Mucosa of rectum (tissue), 2 donors: Measurements from ENCODE around the gene FLT3LG.

Source experiments
- H3K27ac ChIP-seq, 2 donors: one replicate each; pipeline ENCODE4 v1.7.0; 2013; ENCODE audit warnings: inconsistent platforms in 2 of 2, low read depth in 2 of 2, low read length in 2 of 2
- H3K27me3 ChIP-seq, 2 donors: one replicate each; pipeline ENCODE4 v1.7.0; 2013; ENCODE audit warnings: low read length in 2 of 2; ENCODE audit not compliant: control insufficient read depth in 2 of 2, insufficient read depth in 2 of 2
- H3K36me3 ChIP-seq, 2 donors: one replicate each; pipeline ENCODE4 v1.7.0; 2013; ENCODE audit warnings: low read length in 2 of 2; ENCODE audit not compliant: control insufficient read depth in 2 of 2, insufficient read depth in 2 of 2
- H3K4me1 ChIP-seq, 2 donors: one replicate each; pipeline ENCODE4 v1.7.0; 2013; ENCODE audit warnings: low read length in 2 of 2, mild to moderate bottlenecking in 1 of 2; ENCODE audit not compliant: control insufficient read depth in 2 of 2, insufficient read depth in 2 of 2
- H3K4me3 ChIP-seq, 2 donors: one replicate each; pipeline ENCODE4 v1.7.0; 2013; ENCODE audit warnings: low read length in 2 of 2
- H3K9ac ChIP-seq, 2 donors: one replicate each; pipeline ENCODE4 v1.7.0; 2013; ENCODE audit warnings: low read length in 2 of 2, low read depth in 1 of 2, mild to moderate bottlenecking in 1 of 2
- H3K9me3 ChIP-seq, 2 donors: one replicate each; pipeline ENCODE4 v1.7.0; 2013; ENCODE audit warnings: low read length in 2 of 2; ENCODE audit not compliant: control insufficient read depth in 2 of 2
- donor health status: healthy.
- donor health status: Normal muscosa, but diverticular disease.

The FLT3LG gene

DNA sequence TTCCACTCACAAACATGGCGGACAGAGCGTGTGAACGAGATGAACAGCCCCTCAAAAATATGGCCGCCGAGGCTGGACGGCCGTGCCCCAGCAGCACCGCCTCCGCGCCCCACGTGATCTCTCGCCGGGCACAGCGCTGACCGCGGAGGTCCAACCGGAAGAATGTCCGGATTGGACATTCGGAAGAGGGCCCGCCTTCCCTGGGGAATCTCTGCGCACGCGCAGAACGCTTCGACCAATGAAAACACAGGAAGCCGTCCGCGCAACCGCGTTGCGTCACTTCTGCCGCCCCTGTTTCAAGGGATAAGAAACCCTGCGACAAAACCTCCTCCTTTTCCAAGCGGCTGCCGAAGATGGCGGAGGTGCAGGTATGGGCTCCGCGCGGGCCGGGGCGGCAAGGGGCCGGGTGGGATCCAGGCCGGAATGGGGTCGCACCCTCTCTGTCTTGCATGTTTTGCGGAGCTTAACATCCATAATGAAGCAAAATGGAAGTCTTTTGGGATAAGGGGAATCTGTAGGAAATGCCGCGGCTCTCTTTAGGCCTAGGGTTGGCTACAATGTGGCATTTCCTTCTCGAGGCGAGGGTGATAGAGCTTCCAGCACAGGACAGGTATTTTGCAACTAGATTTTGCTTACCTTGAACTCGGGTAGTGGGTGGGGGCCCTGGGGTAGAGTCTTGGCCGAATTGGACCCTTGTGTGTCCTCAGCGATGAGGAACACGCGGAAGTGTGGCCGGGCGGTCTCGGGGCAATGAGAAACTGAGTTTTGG lies 13.4 kb downstream of the FLT3LG start, which contains the start of gene RPL13A:
Gene RPL13A, plus strand, starts transcription at position 332 of the 769 bp plus-strand sequence. Its CDS starts 22 bp downstream, at position 354.
- Histone ChIP-seq H3K36me3 (peaks cover 31 to 34% of the 10 kb centered on the region in 2 donors), H3K9me3 (no peaks in the 10 kb centered on the region), H3K4me1 (peaks cover 13 to 21% of the 10 kb centered on the region in 2 donors), H3K4me3 (peak within 1 kb of the TSS; percentile 96 to 98), H3K9ac (peak within 1 kb of the TSS; percentile 97 to 99), H3K27ac (peak within 1 kb of the TSS; percentile 86 to 87), H3K27me3 (no peaks in the 10 kb centered on the region)

- H3K9ac ChIP-seq: peak overlapping the region; percentile 97 to 99
- H3K4me3 ChIP-seq: peak overlapping the region; percentile 96 to 98
- H3K4me1 ChIP-seq: peaks cover 13 to 21% of the 10 kb centered on the region in 2 donors
- H3K36me3 ChIP-seq: peaks cover 36 to 39% of the 10 kb centered on the region in 2 donors
- H3K27ac ChIP-seq: peak overlapping the region; percentile 86 to 87
- H3K9me3 ChIP-seq: no peaks in the 10 kb centered on the region
- no peaks in the 10 kb centered on the region for H3K27me3 ChIP-seq
Measured at GRCh38 chr19:49488046-49488862, 14.2 kb downstream of the FLT3LG start.

DNA sequence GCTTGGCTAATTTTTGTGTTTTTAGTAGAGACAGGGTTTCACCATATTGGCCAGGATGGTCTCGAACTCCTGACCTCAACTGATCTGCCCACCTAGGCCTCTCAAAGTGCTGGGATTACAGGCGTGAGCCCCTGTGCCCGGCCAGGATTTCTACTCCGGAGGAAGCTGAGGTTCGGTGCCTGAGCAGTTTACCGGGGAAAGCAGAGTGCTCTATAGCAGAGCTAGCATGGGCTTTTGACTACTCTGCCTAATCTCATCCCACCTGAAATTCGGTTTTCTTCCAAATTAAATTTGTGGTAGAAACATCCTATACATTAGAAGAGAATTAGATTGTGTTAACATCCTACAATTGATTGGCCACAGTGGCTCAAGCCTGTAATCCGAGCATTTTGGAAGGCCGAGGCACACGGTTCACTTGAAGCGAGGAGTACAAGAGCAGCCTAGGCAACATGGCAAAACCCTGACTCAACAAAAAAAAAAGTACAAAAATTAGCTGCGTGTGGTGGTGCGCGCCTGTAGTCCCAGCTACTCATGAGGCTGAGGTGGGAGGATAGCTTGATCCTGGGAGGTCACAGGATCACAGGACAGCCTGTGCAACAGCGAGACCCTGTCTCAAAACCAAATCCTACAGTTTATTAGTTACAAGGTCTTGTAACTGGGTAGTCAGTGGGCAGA lies 15.0 kb downstream of the FLT3LG start:
- no peaks in the 10 kb centered on the region for H3K27me3 ChIP-seq
- H3K9ac ChIP-seq: peak overlapping the region; percentile 97 to 99
- peaks cover 13 to 21% of the 10 kb centered on the region in 2 donors for H3K4me1 ChIP-seq
- H3K4me3 ChIP-seq: peak overlapping the region; percentile 96 to 98
- peaks cover 36 to 39% of the 10 kb centered on the region in 2 donors for H3K36me3 ChIP-seq
- H3K27ac ChIP-seq: peak overlapping the region; percentile 86 to 87
- no peaks in the 10 kb centered on the region for H3K9me3 ChIP-seq

- Histone ChIP-seq H3K9ac (peak overlapping the region; percentile 77 to 97), H3K27ac (peak overlapping the region; percentile 9 to 52), H3K4me1 (peaks cover 13 to 21% of the 10 kb centered on the region in 2 donors), H3K9me3 (no peaks in the 10 kb centered on the region), H3K36me3 (peaks cover 36 to 39% of the 10 kb centered on the region in 2 donors), H3K27me3 (no peaks in the 10 kb centered on the region), H3K4me3 (peak overlapping the region; percentile 17 to 98)
Measured at GRCh38 chr19:49489601-49490167, 15.7 kb downstream of the FLT3LG start.

GRCh38 chr19:49490287-49491029 lies 16.4 kb downstream of the FLT3LG start:
- Histone ChIP-seq H3K9ac (peak overlapping the region in 1 of 2 donors; percentile 97), H3K4me3 (peak overlapping the region in 1 of 2 donors; percentile 98), H3K27ac (peak overlapping the region; percentile 9 to 52), H3K36me3 (peaks cover 36 to 39% of the 10 kb centered on the region in 2 donors), H3K9me3 (no peaks in the 10 kb centered on the region), H3K4me1 (peaks cover 17 to 23% of the 10 kb centered on the region in 2 donors), H3K27me3 (no peaks in the 10 kb centered on the region)

DNA sequence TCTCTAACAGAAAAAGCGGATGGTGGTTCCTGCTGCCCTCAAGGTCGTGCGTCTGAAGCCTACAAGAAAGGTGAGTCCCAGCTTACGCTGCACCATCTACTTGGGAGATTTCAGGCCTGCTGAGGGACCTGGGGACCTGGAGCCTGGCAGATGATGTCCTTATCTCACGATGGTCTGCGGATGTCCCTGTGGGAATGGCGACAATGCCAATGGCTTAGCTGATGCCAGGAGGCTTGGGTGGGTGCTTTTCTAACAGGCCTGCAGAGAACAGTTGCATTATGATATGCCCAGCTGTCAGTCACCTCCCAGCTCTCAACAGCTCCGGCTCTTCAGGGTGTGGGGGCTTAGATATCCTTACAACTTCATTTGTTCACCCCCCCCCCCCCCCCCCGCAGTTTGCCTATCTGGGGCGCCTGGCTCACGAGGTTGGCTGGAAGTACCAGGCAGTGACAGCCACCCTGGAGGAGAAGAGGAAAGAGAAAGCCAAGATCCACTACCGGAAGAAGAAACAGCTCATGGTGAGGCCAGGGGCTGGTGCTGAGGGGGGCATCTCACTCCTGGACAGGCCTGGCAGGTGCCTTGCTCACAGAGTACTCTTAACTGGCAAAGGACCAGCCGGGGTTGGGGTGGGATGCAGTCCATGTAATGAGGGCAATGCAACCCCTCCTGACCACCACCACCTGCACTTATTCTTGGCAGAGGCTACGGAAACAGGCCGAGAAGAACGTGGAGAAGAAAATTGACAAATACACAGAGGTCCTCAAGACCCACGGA lies 17.2 kb downstream of the FLT3LG start:
- Histone ChIP-seq H3K9ac (no peak overlapping the region), H3K36me3 (peaks cover 36 to 39% of the 10 kb centered on the region in 2 donors), H3K9me3 (no peaks in the 10 kb centered on the region), H3K4me1 (peaks cover 17 to 23% of the 10 kb centered on the region in 2 donors), H3K27ac (no peak overlapping the region), H3K27me3 (no peaks in the 10 kb centered on the region), H3K4me3 (no peak overlapping the region)

GRCh38 chr19:49491804-49492572 lies 18.0 kb downstream of the FLT3LG start:
- no peak overlapping the region for H3K4me3 ChIP-seq
- no peak overlapping the region for H3K9ac ChIP-seq
- no peaks in the 10 kb centered on the region for H3K27me3 ChIP-seq
- peaks cover 36 to 39% of the 10 kb centered on the region in 2 donors for H3K36me3 ChIP-seq
- H3K27ac ChIP-seq: peak overlapping the region in 1 of 2 donors; percentile 16
- peaks cover 20 to 26% of the 10 kb centered on the region in 2 donors for H3K4me1 ChIP-seq
- H3K9me3 ChIP-seq: no peaks in the 10 kb centered on the region

DNA sequence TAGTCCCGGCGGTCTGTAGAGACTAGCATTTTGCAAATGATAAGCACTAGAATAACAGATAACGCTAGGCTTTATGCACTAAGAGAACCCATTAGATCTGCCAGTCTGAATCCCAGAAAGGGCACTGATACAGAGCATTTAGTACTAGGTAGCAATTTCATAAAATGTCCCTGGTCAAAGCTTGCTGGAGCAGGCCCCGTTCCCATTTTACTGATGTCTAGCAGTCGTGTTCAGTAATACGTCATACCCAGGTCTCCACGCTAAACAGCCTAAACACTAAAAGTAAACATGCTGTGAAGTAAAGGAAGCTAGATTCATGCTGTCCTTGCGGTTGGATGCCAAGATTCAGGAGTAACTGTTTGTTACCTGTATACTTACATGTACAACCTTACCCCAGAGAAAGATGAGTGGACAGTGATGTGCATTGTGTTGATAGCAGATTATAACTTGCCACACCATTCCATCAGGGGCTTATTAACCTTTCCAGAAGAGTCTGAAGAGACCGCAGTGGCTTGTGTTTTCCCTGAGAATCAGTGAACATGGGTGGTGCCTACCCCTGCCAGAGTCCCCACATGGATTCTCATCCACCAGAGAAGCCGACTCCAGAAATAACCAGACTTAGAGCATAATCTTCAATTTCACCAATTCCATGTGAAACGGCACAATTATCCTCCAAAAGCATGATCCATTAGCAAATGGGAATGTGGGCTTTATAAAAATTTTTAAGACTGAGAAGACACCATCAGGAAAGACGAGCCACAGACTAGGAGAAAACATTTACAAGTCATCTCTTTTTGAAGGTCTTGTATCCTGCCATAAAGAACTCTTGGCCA lies 18.8 kb downstream of the FLT3LG start:
- Histone ChIP-seq H3K27me3 (no peaks in the 10 kb centered on the region), H3K36me3 (peaks cover 42 to 45% of the 10 kb centered on the region in 2 donors), H3K9ac (no peak overlapping the region), H3K4me3 (no peak overlapping the region), H3K4me1 (peaks cover 28 to 33% of the 10 kb centered on the region in 2 donors), H3K9me3 (no peaks in the 10 kb centered on the region), H3K27ac (peak overlapping the region in 1 of 2 donors; percentile 16)
